NCI-H1092 treated with DMSO at 0.1 percent for 48 hours (cell line): Measurements from ENCODE around the gene PSMA3.
A peak's percentile ranks its signal among the peaks of the same experiment; 100 is the strongest.

Source experiments
- DNase-seq: peaks from one replicate; lab custom pipeline; 2025; lab: John Stamatoyannopoulos, UW

Gene PSMA3

GRCh38 chr14:58272588-58273372 is 28.1 kb downstream of the PSMA3 start:
- DNase-seq, result no peak

- DNase-seq, result no peak
These were observed 30.2 kb downstream of the PSMA3 start for GRCh38 chr14:58274881-58275280.

- no peak for DNase-seq
These were observed 31.0 kb downstream of the PSMA3 start for GRCh38 chr14:58275527-58276190.

DNA sequence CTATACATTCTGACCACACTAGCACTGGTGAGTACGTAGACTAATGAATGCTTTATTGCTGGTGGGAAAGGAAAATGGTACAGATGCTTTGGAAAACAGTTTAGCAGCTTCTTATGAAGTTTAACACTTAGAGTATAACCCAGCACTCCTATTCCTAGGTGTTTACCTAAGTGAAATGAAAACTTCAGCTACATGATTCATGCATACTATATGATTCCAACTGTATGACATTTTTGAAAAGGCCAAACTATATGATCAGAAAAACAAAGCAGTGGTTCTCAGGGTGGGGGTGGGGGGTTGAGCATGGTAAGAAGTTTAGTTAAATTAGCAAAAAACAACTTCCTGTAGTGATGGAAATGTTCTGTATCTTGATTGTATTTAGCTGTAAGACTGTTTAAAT is 31.6 kb downstream of the PSMA3 start:
- no peak for DNase-seq

DNA sequence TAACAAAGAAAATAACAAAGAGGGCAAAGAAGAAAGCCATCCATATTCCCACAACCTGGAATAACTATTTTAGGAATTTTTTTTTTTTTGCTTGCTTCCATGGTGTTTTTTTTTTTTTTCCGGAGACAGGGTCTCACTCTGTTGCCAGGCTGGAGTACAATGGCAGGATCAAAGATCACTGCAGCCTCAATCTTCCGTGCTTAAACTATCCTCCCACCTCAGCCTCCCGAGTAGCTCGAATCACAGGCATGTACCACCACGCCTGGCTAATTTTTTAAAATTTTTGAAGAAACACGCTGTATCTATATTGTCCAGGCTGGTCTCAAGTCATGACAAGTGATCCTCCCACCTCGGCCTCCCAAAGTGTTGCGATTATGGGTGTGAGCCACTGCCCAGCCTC is 33.5 kb downstream of the PSMA3 start:
- no peak for DNase-seq

DNA sequence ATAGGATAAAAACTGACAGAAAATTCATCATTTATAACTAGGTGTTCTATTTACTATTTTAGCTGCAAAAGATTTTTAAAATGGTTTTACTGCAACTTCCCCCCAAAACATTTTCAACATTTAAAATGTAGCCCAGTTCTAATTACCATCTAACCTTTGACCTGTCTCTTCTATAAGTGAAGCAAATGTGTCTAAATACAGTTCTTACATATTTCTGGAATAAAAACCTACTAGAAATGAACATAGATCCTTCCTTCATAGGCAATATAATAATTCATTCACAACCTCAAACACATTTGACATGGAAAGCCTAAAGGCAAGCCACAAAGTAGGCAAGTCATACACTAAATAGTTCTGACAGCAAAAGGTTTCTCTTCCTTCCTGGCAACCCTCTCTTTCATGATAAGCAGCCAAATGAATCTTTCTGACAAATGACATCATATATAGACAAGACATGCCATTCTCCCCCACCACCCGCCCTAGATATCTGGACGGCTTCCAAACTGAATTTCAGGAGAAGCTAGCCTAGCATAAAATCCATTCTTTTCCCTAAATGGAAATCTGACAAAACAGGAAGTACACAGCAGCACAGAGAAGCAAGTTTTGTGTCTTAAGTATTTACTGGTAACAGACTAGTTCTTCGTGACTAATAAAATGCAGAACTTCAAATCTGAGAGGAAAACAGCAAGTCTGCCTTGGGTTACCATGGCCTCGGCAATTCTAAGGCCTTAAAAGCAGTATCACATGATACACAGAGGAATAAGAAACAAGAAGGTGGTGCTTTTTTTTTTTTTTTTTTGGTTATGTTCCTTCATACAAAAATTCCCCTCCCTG is 36.5 kb downstream of the PSMA3 start:
- DNase-seq, result no peak

DNA sequence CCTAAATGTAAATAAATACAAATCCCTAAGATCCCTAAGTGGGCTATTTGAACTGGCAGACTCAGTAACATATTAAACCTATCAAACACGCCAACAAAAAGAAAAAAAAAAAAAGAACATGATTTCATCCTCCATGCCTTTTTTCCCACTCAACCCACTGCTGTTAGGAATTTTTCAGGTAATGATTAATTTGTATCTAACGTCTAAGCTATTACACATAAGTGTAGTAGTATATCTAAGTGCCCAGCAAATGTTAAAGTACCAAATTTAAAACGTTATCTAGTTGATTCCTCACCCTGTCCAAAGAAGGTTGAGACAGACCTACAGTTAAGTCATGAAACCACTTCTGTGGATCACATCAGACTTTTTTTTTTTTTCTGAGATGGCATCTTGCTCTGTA is 37.3 kb downstream of the PSMA3 start:
- DNase-seq, result no peak

- no peak for DNase-seq
These were observed 38.4 kb downstream of the PSMA3 start for GRCh38 chr14:58282925-58283593.

- no peak for DNase-seq
These were observed 39.1 kb downstream of the PSMA3 start for GRCh38 chr14:58283730-58284129.

DNA sequence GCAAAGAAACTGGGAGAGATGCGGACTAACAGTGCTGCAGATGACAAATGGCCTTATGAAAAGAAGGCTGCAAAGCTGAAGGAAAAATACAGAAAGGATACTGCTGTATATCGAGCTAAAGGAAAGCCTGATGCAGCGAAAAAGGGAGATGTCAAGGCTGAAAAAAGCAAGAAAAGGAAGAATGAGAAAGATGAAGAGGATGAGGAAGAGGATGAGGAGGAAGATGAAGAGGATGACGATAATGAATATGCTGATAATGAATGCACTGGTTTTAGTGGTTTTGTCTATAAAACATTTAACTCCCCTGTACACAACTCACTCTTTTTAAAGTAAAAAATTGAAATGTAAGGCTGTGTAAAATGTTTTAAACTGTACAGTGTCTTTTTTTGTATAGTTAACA is 40.5 kb downstream of the PSMA3 start:
- no peak for DNase-seq

GRCh38 chr14:58287607-58288042 is 43.0 kb downstream of the PSMA3 start:
- DNase-seq, result no peak

DNA sequence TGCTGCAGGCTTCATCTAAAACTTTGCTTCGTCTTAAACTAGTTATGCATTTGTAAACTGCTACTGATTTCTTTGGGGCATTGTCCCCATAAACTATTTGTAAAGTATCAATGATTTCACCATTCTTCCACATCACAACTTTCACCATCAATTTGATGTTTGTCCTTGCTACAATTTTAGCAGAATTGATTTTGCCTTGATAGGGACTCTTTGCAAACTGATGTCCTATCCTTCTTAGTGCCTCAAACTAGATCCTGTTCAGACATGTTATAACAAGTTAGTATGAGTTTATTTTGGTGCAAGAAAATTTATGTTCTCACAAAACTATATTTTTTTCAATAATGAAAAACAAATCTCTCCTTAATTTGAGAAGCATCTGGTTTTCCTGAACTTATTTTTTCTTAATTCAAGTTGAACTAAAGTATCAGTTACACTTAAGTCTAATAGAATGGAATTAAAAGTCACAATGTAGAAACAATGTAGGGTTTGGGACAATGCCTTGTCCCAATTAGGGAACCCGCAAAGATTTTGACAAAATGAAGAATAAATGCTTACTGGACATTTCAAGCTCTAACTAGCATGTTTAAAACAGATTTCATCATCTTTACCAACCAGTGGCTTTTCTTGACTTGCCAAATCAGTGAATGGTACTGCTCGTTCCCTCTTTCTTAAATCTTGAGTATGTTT is 43.6 kb downstream of the PSMA3 start:
- no peak for DNase-seq

- no peak for DNase-seq
These were observed 47.0 kb downstream of the PSMA3 start for GRCh38 chr14:58291646-58292045.

DNA sequence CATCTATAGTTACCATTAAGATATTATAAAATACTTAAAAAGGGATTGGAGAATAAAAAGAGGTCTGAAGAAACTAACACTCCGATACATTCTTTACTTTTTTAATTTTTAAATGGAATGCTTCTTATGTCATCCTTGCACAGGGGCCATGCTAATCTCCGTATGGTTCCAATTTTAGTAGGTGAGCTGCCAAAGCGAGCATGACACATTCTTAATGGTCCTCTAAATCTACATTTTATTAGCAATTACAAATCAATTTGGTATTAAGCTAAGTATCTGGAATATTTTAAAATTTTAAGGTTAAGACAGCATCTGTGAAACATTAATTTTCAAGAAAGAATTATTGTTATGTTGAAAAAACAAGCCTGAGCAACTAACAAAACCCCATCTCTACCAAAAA is 47.5 kb downstream of the PSMA3 start:
- DNase-seq, result no peak

GRCh38 chr14:58294201-58294600 is 49.6 kb downstream of the PSMA3 start:
- no peak for DNase-seq

GRCh38 chr14:58296726-58297125 is 52.1 kb downstream of the PSMA3 start:
- no peak for DNase-seq

DNA sequence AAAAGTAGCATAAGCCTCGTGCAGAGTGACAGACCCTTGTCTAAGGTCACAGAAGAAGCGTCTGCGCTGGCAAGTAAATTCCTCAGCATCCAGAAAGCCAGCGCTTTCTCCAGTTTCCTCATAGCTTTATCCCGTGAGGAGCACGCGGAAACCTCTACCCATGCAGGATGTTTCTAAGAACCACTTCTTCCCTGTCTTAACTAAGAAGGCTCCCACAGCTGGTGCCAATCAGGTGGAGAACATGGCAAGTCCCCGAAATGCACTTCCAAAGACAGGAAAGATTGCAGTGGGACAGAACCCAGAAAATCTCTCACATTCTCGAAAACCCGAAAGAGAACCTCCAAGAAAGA is 52.7 kb downstream of the PSMA3 start:
- DNase-seq, result no peak

- peak; percentile 100 for DNase-seq
These were observed 53.3 kb downstream of the PSMA3 start for GRCh38 chr14:58297762-58298476.

DNA sequence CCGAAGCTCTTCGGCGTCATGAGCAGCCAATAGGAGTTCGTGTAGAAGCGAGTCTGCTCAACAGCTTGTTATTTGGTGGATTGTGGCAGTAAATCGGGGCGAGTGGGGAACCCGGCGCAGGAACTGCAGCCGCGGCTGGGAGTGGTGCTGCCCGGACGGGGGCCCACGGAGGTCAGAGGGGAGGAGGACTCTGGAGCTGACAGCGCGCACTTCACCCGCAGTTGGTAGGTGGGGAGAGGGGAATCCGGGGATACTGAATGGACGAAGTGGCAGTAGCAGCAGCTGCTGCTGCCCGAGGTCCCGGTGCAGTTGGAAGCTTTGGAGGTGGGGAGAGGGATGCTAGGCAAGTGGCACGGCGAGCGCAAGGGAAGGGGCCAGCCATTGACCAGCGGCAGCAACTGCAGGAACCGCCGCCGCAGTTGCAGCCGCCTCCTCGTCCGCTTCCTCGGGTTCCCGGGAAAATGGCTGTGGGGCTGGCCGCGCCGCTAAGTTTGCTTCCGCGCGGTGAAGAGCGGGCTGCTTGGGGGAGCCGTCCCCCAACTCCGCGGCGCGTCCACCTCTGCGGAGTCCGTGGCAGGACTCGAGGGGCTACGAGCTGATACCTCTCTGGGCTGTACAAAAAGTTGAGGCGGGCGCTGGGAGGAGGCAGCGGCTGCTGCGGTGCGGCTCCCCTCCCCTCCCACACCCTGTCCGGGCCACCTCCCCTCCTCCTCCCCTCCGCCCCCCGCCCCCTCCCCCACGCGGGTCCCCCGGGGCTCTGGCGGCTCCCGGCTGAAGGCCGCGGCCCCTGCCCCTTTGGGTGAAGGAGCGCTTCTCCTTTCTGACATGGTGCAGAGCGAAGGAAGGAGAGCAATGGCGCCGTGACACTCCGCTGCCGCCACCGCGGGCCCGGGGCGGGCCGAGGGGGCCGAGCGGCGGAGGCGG is 54.1 kb downstream of the PSMA3 start, which contains the start of gene ARID4A:
Gene ARID4A, plus strand, starts transcription at position 79 of the 924 bp plus-strand sequence. CDS start 1,300 bp downstream, outside the sequence.
- no peak for DNase-seq
